Fibroblast of mammary gland (primary cell): ENCODE measurements around the gene PPFIBP2.
A peak's percentile ranks its signal among the peaks of the same experiment; 100 is the strongest.

Source experiments
- DNase-seq: peaks from one replicate; pipeline ENCODE4 v3.0.0-alpha.2; 2010; ENCODE audit warnings: low read depth
- H3K4me3 ChIP-seq: 2 replicates; pipeline ENCODE4 v1.5.1; 2011; ENCODE audit warnings: low read depth, mild to moderate bottlenecking, low read length, moderate library complexity; ENCODE audit not compliant: control insufficient read depth
- TF ChIP-seq, protein P1 (sequence below): conservative IDR thresholded peaks from 2 replicates; pipeline ENCODE4 v1.5.1; 2011; ENCODE audit warnings: low read depth, low read length, inconsistent platforms; ENCODE audit not compliant: control insufficient read depth, insufficient read depth

Gene PPFIBP2

GRCh38 chr11:7484131-7484530, 29.7 kb upstream of the PPFIBP2 start:
- H3K4me3 ChIP-seq, result no peak overlapping the region
- TF ChIP-seq, protein P1, sequence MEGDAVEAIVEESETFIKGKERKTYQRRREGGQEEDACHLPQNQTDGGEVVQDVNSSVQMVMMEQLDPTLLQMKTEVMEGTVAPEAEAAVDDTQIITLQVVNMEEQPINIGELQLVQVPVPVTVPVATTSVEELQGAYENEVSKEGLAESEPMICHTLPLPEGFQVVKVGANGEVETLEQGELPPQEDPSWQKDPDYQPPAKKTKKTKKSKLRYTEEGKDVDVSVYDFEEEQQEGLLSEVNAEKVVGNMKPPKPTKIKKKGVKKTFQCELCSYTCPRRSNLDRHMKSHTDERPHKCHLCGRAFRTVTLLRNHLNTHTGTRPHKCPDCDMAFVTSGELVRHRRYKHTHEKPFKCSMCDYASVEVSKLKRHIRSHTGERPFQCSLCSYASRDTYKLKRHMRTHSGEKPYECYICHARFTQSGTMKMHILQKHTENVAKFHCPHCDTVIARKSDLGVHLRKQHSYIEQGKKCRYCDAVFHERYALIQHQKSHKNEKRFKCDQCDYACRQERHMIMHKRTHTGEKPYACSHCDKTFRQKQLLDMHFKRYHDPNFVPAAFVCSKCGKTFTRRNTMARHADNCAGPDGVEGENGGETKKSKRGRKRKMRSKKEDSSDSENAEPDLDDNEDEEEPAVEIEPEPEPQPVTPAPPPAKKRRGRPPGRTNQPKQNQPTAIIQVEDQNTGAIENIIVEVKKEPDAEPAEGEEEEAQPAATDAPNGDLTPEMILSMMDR, result no peak
- DNase-seq, result no peak

DNA sequence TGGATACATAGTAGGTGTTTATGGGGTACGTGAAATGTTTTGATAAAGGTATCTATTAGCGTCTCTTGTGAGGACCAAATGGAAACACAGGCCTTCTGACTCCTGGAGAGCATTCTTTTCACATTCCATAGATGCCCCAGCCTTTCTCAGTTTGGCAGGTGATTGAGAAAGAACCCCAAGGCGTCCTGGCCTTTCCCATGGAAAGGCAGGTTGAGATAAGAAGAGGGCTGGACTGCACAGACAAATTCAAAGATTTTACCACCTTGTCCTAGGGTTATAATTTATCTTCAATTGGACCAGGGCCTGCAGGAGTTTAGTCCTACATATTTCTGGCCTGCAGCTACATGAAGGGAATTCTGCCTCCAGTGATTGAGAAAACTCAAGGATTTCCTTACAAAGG, 29.2 kb upstream of the PPFIBP2 start:
- TF ChIP-seq, protein P1, result no peak
- no peak for DNase-seq
- H3K4me3 ChIP-seq, result no peak overlapping the region

GRCh38 chr11:7485186-7486097, 28.4 kb upstream of the PPFIBP2 start, which contains the start of gene OLFML1:
TSS of gene OLFML1 (plus strand) at chr11:7485506. CDS start at chr11:7485876, 370 bp downstream.
- TF ChIP-seq, protein P1, result no peak
- peak; percentile 39 for DNase-seq
- H3K4me3 ChIP-seq, result peak within 1 kb of the TSS; percentile 12

- no peak for DNase-seq
- H3K4me3 ChIP-seq, result peak overlapping the region; percentile 12
- TF ChIP-seq, protein P1, result no peak
Measured at GRCh38 chr11:7486098-7486780, 27.6 kb upstream of the PPFIBP2 start.

GRCh38 chr11:7486781-7487140, 27.0 kb upstream of the PPFIBP2 start:
- H3K4me3 ChIP-seq, result no peak overlapping the region
- DNase-seq, result no peak
- TF ChIP-seq, protein P1, result no peak

DNA sequence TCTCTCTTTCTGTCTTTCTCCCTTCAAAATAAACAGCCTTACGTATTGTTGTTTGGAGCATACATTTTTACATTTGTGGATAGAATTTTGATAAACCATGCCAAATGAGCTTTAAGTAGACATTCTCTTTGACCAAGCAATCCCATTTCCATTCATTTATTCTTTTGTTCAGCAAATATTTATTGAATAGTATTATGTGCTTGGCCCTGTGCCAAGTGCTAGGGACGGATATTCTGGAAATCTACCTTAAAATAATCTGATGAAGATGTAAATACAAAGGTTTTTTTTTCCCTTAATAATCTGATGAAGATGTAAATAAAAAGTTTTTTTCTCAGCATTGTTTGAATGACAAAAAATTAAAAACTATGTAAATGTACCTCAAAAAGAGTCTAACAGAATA, 26.4 kb upstream of the PPFIBP2 start:
- TF ChIP-seq, protein P1, result no peak
- no peak overlapping the region for H3K4me3 ChIP-seq
- no peak for DNase-seq
